ENCODE measurements around the gene ADRB1. TPM values are rescaled to one million over a fixed set of nuclear protein-coding genes. Genes with fewer than 3 reads are reported as not detected.

The ADRB1 gene
- total and polyA plus RNA-seq, 3 experiments from 2014 or later = 0.49 to 0.50 TPM; not detected in 1

DNA sequence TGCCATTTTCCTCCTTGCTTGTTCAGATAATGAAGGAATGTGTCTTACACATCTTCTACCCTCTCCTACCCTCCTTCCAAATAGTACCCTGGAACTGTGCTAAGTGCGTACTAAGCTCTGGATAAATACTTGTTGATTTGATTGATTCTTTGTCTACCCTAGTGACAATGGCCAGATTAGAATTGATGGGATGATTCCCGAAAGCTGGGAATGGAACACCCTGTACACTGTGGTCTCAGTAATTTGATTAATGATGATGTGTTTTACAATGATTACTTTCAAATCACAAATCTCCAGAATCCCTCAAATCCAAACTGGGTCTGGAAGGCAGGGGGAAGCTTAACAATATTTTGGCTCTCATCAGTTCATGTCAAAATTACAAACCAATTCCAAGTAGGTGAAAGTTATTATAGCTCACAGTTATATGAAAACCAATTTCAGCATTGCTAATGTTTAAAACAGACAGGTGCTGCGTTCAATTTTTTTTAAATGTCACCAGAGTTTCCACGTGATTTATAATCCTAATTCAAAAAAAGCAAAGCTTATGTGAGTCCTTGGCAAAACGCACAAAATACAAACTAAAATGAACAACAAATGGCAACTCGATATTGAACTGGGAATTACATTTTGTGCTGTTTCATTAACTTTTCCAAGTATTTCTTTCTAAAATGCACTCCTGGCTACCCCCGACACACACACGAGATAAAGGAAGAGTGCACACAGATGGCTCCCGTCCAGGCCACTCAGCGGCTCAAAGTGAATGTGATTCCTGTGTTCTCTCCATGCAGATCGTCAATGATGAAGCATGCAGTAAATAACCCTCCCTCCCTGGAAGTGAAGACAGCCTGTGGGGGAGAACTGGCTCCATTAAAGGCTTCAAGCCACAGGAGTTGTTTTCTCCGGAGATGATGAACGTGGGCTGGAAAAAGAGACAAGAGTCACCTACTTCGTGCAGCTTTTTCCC is 21.7 kb upstream of the ADRB1 start:
- no peaks in the 10 kb centered on the region for H3K36me3 Mint-ChIP-seq
- no peak for DNase-seq
- peaks cover 14% of the 10 kb centered on the region for H3K4me1 ChIP-seq (ENCODE audit: insufficient read depth, low read length)
- H3K27me3 ChIP-seq (ENCODE audit: insufficient read depth, low read length, poor library complexity, severe bottlenecking) = no peaks in the 10 kb centered on the region
- H3K27me3 Mint-ChIP-seq = peaks cover 0 to 1% of the 10 kb centered on the region in 2 donors
- H3K4me1 Mint-ChIP-seq = peaks cover 15 to 20% (median 17%) of the 10 kb centered on the region in 3 donors
- H3K36me3 ChIP-seq (ENCODE audit: insufficient read depth, low read length) = no peaks in the 10 kb centered on the region
- POLR2A ChIA-PET = no interaction called here
- no peak overlapping the region for H3K4me3 Mint-ChIP-seq
- H3K9me3 ChIP-seq (ENCODE audit: low read length) = no peaks in the 10 kb centered on the region
- CTCF ChIA-PET = no interaction called here
- H3K4me3 ChIP-seq (ENCODE audit: low read length) = no peak overlapping the region
- H3K27ac ChIP-seq (ENCODE audit: low read depth, low read length) = no peak overlapping the region
- H3K9me3 Mint-ChIP-seq = no peaks in the 10 kb centered on the region
- H3K27ac Mint-ChIP-seq = no peak overlapping the region

GRCh38 chr10:114022766-114023597 is 20.7 kb upstream of the ADRB1 start:
- Histone ChIP-seq H3K4me1 (ENCODE audit: insufficient read depth, low read length) (peaks cover 14% of the 10 kb centered on the region), H3K27ac (ENCODE audit: low read depth, low read length) (no peak overlapping the region), H3K27me3 (ENCODE audit: insufficient read depth, low read length, poor library complexity, severe bottlenecking) (no peaks in the 10 kb centered on the region), H3K9me3 (ENCODE audit: low read length) (no peaks in the 10 kb centered on the region), H3K36me3 (ENCODE audit: insufficient read depth, low read length) (no peaks in the 10 kb centered on the region), H3K4me3 (ENCODE audit: low read length) (no peak overlapping the region)
- no peaks in the 10 kb centered on the region for H3K9me3 Mint-ChIP-seq
- H3K27ac Mint-ChIP-seq = no peak overlapping the region
- ChIA-PET CTCF (no interaction called here), POLR2A (no interaction called here)
- no peak overlapping the region for H3K4me3 Mint-ChIP-seq
- no peaks in the 10 kb centered on the region for H3K36me3 Mint-ChIP-seq
- peaks cover 0 to 1% of the 10 kb centered on the region in 2 donors for H3K27me3 Mint-ChIP-seq
- no peak for DNase-seq
- H3K4me1 Mint-ChIP-seq = peaks cover 15 to 20% (median 17%) of the 10 kb centered on the region in 3 donors

- no peaks in the 10 kb centered on the region for H3K36me3 Mint-ChIP-seq
- CTCF ChIA-PET = no interaction called here
- Histone ChIP-seq H3K27me3 (ENCODE audit: insufficient read depth, low read length, poor library complexity, severe bottlenecking) (no peaks in the 10 kb centered on the region), H3K4me1 (ENCODE audit: insufficient read depth, low read length) (peaks cover 14% of the 10 kb centered on the region), H3K36me3 (ENCODE audit: insufficient read depth, low read length) (no peaks in the 10 kb centered on the region), H3K27ac (ENCODE audit: low read depth, low read length) (no peak overlapping the region), H3K9me3 (ENCODE audit: low read length) (no peaks in the 10 kb centered on the region), H3K4me3 (ENCODE audit: low read length) (no peak overlapping the region)
- H3K4me1 Mint-ChIP-seq = peaks cover 17 to 20% (median 18%) of the 10 kb centered on the region in 3 donors
- H3K4me3 Mint-ChIP-seq = peak overlapping the region in 4 of 7 donors; percentile 17 to 38 (median 30)
- DNase-seq = peak in 1 of 5 donors; percentile 16
- H3K9me3 Mint-ChIP-seq = no peaks in the 10 kb centered on the region
- POLR2A ChIA-PET = interaction anchor here (0.6 kb wide), 1 partner anchor 124 kb away, joined by 4 read pairs; no protein-coding TSS in a partner anchor
- H3K27ac Mint-ChIP-seq = peak overlapping the region in 1 of 8 donors; percentile 1
- peaks cover 1 to 16% of the 10 kb centered on the region in 2 donors for H3K27me3 Mint-ChIP-seq
Measured at GRCh38 chr10:114024876-114025610, 18.6 kb upstream of the ADRB1 start.

GRCh38 chr10:114025611-114026130 is 18.0 kb upstream of the ADRB1 start:
- H3K27ac ChIP-seq (ENCODE audit: low read depth, low read length) = no peak overlapping the region

GRCh38 chr10:114026189-114027040 is 17.3 kb upstream of the ADRB1 start:
- no peak overlapping the region for H3K27ac ChIP-seq (ENCODE audit: low read depth, low read length)

More at GRCh38 chr10:114025611-114026130, 18.0 kb upstream of the ADRB1 start:
- H3K27ac Mint-ChIP-seq = peak overlapping the region in 2 of 8 donors; percentile 1 to 7
- H3K4me3 ChIP-seq (ENCODE audit: low read length) = no peak overlapping the region
- DNase-seq = no peak
- peaks cover 1 to 17% of the 10 kb centered on the region in 2 donors for H3K27me3 Mint-ChIP-seq
- H3K9me3 Mint-ChIP-seq = no peaks in the 10 kb centered on the region
- H3K36me3 ChIP-seq (ENCODE audit: insufficient read depth, low read length) = no peaks in the 10 kb centered on the region
- ChIA-PET POLR2A (interaction anchor here (0.6 kb wide), 1 partner anchor 30 kb away, joined by 4 read pairs; no protein-coding TSS in a partner anchor), CTCF (no interaction called here)
- H3K4me1 ChIP-seq (ENCODE audit: insufficient read depth, low read length) = peaks cover 14% of the 10 kb centered on the region
- H3K27me3 ChIP-seq (ENCODE audit: insufficient read depth, low read length, poor library complexity, severe bottlenecking) = no peaks in the 10 kb centered on the region
- H3K9me3 ChIP-seq (ENCODE audit: low read length) = no peaks in the 10 kb centered on the region
- H3K4me1 Mint-ChIP-seq = peaks cover 17 to 20% (median 18%) of the 10 kb centered on the region in 3 donors
- no peaks in the 10 kb centered on the region for H3K36me3 Mint-ChIP-seq
- peak overlapping the region in 4 of 7 donors; percentile 14 to 33 (median 22) for H3K4me3 Mint-ChIP-seq

GRCh38 chr10:114027041-114027394 is 16.6 kb upstream of the ADRB1 start:
- H3K9me3 Mint-ChIP-seq = no peaks in the 10 kb centered on the region
- no peaks in the 10 kb centered on the region for H3K36me3 Mint-ChIP-seq
- Histone ChIP-seq H3K9me3 (ENCODE audit: low read length) (no peaks in the 10 kb centered on the region), H3K27ac (ENCODE audit: low read depth, low read length) (no peak overlapping the region), H3K36me3 (ENCODE audit: insufficient read depth, low read length) (no peaks in the 10 kb centered on the region), H3K27me3 (ENCODE audit: insufficient read depth, low read length, poor library complexity, severe bottlenecking) (no peaks in the 10 kb centered on the region), H3K4me3 (ENCODE audit: low read length) (no peak overlapping the region), H3K4me1 (ENCODE audit: insufficient read depth, low read length) (peaks cover 14% of the 10 kb centered on the region)
- H3K4me3 Mint-ChIP-seq = no peak overlapping the region
- H3K27ac Mint-ChIP-seq = no peak overlapping the region
- no peak for DNase-seq
- POLR2A ChIA-PET = no interaction called here
- peaks cover 17 to 20% (median 18%) of the 10 kb centered on the region in 3 donors for H3K4me1 Mint-ChIP-seq
- H3K27me3 Mint-ChIP-seq = peaks cover 1 to 20% of the 10 kb centered on the region in 2 donors
- CTCF ChIA-PET = no interaction called here

More at GRCh38 chr10:114026189-114027040, 17.3 kb upstream of the ADRB1 start:
- Histone ChIP-seq H3K27me3 (ENCODE audit: insufficient read depth, low read length, poor library complexity, severe bottlenecking) (no peaks in the 10 kb centered on the region), H3K36me3 (ENCODE audit: insufficient read depth, low read length) (no peaks in the 10 kb centered on the region), H3K4me3 (ENCODE audit: low read length) (no peak overlapping the region), H3K9me3 (ENCODE audit: low read length) (no peaks in the 10 kb centered on the region), H3K4me1 (ENCODE audit: insufficient read depth, low read length) (peaks cover 14% of the 10 kb centered on the region)
- H3K9me3 Mint-ChIP-seq = no peaks in the 10 kb centered on the region
- ChIA-PET CTCF (no interaction called here), POLR2A (interaction anchor here (0.6 kb wide), 1 partner anchor 31 kb away, joined by 4 read pairs; no protein-coding TSS in a partner anchor)
- no peak overlapping the region for H3K4me3 Mint-ChIP-seq
- H3K4me1 Mint-ChIP-seq = peaks cover 17 to 20% (median 18%) of the 10 kb centered on the region in 3 donors
- no peaks in the 10 kb centered on the region for H3K36me3 Mint-ChIP-seq
- H3K27me3 Mint-ChIP-seq = peaks cover 1 to 20% of the 10 kb centered on the region in 2 donors
- no peak for DNase-seq
- no peak overlapping the region for H3K27ac Mint-ChIP-seq

DNA sequence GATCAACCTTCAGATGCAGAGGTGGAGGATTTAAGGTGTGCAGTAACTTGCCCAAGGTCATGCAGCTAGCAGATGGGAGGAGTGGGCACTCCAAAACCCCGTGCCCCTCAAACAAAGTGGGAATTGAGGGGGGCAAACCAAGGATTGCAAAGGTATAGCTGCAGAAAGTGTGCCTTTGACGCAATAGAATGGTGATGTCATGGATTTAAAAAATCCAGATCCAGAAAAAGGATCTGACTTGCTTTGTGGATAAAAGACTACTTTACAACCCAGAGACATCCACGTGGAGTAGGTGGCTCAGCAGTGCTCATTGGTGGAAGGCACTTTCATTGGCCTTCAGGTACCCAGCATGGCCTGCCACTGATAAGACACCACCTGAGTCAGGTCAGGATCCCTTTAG is 15.7 kb upstream of the ADRB1 start:
- no peak overlapping the region for H3K27ac Mint-ChIP-seq
- ChIA-PET CTCF (no interaction called here), POLR2A (no interaction called here)
- H3K36me3 Mint-ChIP-seq = no peaks in the 10 kb centered on the region
- H3K4me1 Mint-ChIP-seq = peaks cover 17 to 20% (median 18%) of the 10 kb centered on the region in 3 donors
- Histone ChIP-seq H3K4me1 (ENCODE audit: insufficient read depth, low read length) (peaks cover 14% of the 10 kb centered on the region), H3K9me3 (ENCODE audit: low read length) (no peaks in the 10 kb centered on the region), H3K4me3 (ENCODE audit: low read length) (no peak overlapping the region), H3K27ac (ENCODE audit: low read depth, low read length) (no peak overlapping the region), H3K27me3 (ENCODE audit: insufficient read depth, low read length, poor library complexity, severe bottlenecking) (no peaks in the 10 kb centered on the region), H3K36me3 (ENCODE audit: insufficient read depth, low read length) (no peaks in the 10 kb centered on the region)
- H3K9me3 Mint-ChIP-seq = no peaks in the 10 kb centered on the region
- no peak overlapping the region for H3K4me3 Mint-ChIP-seq
- H3K27me3 Mint-ChIP-seq = peaks cover 1 to 20% of the 10 kb centered on the region in 2 donors
- no peak for DNase-seq

Data from CD8-positive, alpha-beta memory T cell (primary cell).